ENCODE measurements around the gene MED28. TPM values are rescaled to one million over a fixed set of nuclear protein-coding genes. Genes with fewer than 3 reads are reported as not detected.

The MED28 gene
- total and polyA plus RNA-seq, 2 of the 4 experiments (the other 2 are of a cell fraction): 8.8 to 9.3 TPM

DNA sequence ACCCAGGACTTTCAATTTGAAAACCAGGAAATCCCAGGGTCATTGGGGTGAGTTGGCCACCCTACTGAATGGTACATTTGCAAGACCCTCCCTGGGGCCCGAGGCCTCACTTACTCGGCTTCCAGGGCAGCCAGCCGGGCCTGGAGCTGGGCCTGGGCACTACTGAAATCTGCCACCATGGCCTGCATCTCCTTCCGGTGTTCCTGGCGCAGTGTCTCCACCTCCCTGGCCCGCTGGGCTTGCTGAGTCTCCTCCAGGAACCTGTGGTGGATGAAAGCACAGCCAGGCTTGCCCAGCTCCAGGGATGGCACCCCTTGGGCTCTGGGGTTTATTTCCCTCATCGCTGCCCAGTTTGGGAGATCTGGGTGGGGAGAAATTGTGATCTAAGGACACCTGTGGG is 24.7 kb downstream of the MED28 start:
- no peak overlapping the region for H3K4me3 ChIP-seq (ENCODE audit: insufficient read depth, low read depth, low read length)
- intact Hi-C loops (cut with micrococcal nuclease): loop anchor here (5.0 kb wide), 1 partner anchor 173 kb away; the partner anchor contains the start of genes DCAF16 and NCAPG

More for the DNA sequence above, 24.7 kb downstream of the MED28 start:
- Histone ChIP-seq H3K79me1 (ENCODE audit: low read depth in 1 of 2, low read length in 2 of 2) (no peaks in the 10 kb centered on the region), H3K14ac (replicated peaks; ENCODE audit: low read depth, low read length) (no peak overlapping the region), H3K36me3 (ENCODE audit: control insufficient read depth, insufficient read depth, low read length) (peaks cover 5% of the 10 kb centered on the region), H4K8ac (ENCODE audit: low read depth in 2 of 2, low read length in 2 of 2) (no peak overlapping the region), H2BK15ac (ENCODE audit: low read depth, low read length) (no peak overlapping the region), H3K9me1 (ENCODE audit: insufficient read depth, low read length) (no peaks in the 10 kb centered on the region), H2BK120ac (ENCODE audit: low read depth, low read length) (no peak overlapping the region), H3K4ac (ENCODE audit: low read depth, low read length) (no peak overlapping the region), H2AFZ (replicated peaks; ENCODE audit: low read length, poor library complexity) (no peak overlapping the region), H2BK20ac (ENCODE audit: low read depth, low read length) (no peak overlapping the region), H2AK5ac (ENCODE audit: low read depth, low read length) (no peak overlapping the region), H3K4me1 (ENCODE audit: control insufficient read depth, insufficient read depth, low read length) (no peaks in the 10 kb centered on the region), H3K9me3 (ENCODE audit: control insufficient read depth, insufficient read depth, low read length) (peaks cover 6% of the 10 kb centered on the region; the same call in 1 of the 2 replicates), H3K4me2 (ENCODE audit: low read depth, low read length) (no peak overlapping the region), H4K91ac (ENCODE audit: insufficient read depth, low read depth, low read length) (no peak overlapping the region), H4K5ac (ENCODE audit: low read depth, low read length) (no peak overlapping the region), H3K18ac (ENCODE audit: low read depth, low read length) (no peak overlapping the region), H4K20me1 (ENCODE audit: insufficient read depth, low read length) (peaks cover 4% of the 10 kb centered on the region; the same call in 1 of the 2 replicates), H3K56ac (ENCODE audit: extremely low read depth, insufficient read depth, low read length) (no peak overlapping the region), H3K9ac (ENCODE audit: low read depth, low read length) (no peak overlapping the region), H2AK9ac (replicated peaks; ENCODE audit: low read depth, low read length, poor library complexity) (no peak overlapping the region), H3K23ac (ENCODE audit: low read depth, low read length) (no peak overlapping the region), H3K27ac (ENCODE audit: insufficient read depth, low read length) (no peak overlapping the region), H2BK5ac (ENCODE audit: low read depth, low read length, poor library complexity, severe bottlenecking) (no peak overlapping the region), H3K27me3 (ENCODE audit: control insufficient read depth, insufficient read depth, low read length) (no peaks in the 10 kb centered on the region)
- CTCF ChIA-PET: no interaction called here
- POLR2A ChIA-PET (ENCODE audit: unreplicated experiment): no interaction called here
- BruUV-seq (replicated peaks): no TSS peak
- in situ Hi-C loops (cut with MboI; ENCODE audit: low sequenced_read_pairs) (loop anchor here (25.0 kb wide), 1 partner anchor 948 kb away; no protein-coding TSS in a partner anchor), dilution Hi-C loops (cut with HindIII; ENCODE audit: low sequenced_read_pairs, unreplicated experiment) (no loop called here)
- WGBS, 2 experiments (ENCODE audit: extremely low coverage in 2 of 2, insufficient read length in 1 of 2): 80% methylated on average over 2 of the region's 7 CpGs; no CpG with 5 or more reads in 1 of the 2 experiments
- TF ChIP-seq SMC3 (IDR thresholded peaks at IDR 0.05; ENCODE audit: low read depth, low read length): no peak
- TF ChIP-seq CTCF (conservative IDR thresholded peaks at IDR 0.05; ENCODE audit: low read depth, low read length): no peak
- TF ChIP-seq FOS (IDR thresholded peaks at IDR 0.05; ENCODE audit: low read depth, low read length): no peak
- no peak for TF ChIP-seq POLR2A (IDR thresholded peaks at IDR 0.05; ENCODE audit: low read depth, low read length)
- TF ChIP-seq BHLHE40 (IDR thresholded peaks at IDR 0.05; ENCODE audit: low read depth, low read length): no peak
- no peak for TF ChIP-seq ELK1 (IDR thresholded peaks at IDR 0.05; ENCODE audit: borderline replicate concordance, low read depth, low read length)
- no peak for TF ChIP-seq CEBPB (IDR thresholded peaks at IDR 0.05; ENCODE audit: low read depth, low read length)
- TF ChIP-seq RAD21 (IDR thresholded peaks at IDR 0.05; ENCODE audit: low read length): no peak
- TF ChIP-seq CHD1 (IDR thresholded peaks at IDR 0.05; ENCODE audit: low read depth, low read length): no peak
- no peak for TF ChIP-seq RCOR1 (IDR thresholded peaks at IDR 0.05; ENCODE audit: insufficient replicate concordance, low read length)
- no peak for TF ChIP-seq MAFK (IDR thresholded peaks at IDR 0.05; ENCODE audit: low read depth, low read length)
- TF ChIP-seq RFX5 (IDR thresholded peaks at IDR 0.05; ENCODE audit: low read depth, low read length): no peak
- no peak for TF ChIP-seq USF2 (IDR thresholded peaks at IDR 0.05; ENCODE audit: low read depth, low read length)
- no peak for TF ChIP-seq MXI1 (IDR thresholded peaks at IDR 0.05; ENCODE audit: borderline replicate concordance, low read depth, low read length)
- TF ChIP-seq NFE2L2 (IDR thresholded peaks at IDR 0.05; ENCODE audit: low read depth, low read length): no peak
- TF ChIP-seq MAZ (IDR thresholded peaks at IDR 0.05; ENCODE audit: borderline replicate concordance, low read depth, low read length): no peak
- ATAC-seq (ENCODE audit: low read depth): no peak
- no peak for DNase-seq
